ENCODE results near the gene MTMR10.

GRCh38 chr15:30926161-30926560 lies 65.3 kb downstream of the MTMR10 start:
- TF ChIP-seq CTCF (IDR thresholded peaks at IDR 0.05; ENCODE audit: poor library complexity, severe bottlenecking) (no peak), TAF1 (IDR thresholded peaks at IDR 0.05; ENCODE audit: low read depth) (no peak)

Measured in neural cell (in vitro differentiated cells).